Loucy (cell line): ENCODE measurements around the gene MYL2.

ENCODE experiments used
- CTCF ChIP-seq: fragments of 200-600 bp; sonication (generic); conservative IDR thresholded peaks from 2 replicates; pipeline ENCODE4 v1.5.1; 2014; ENCODE audit warnings: mild to moderate bottlenecking, antibody characterized with exemption, low read length
- EZH2phosphoT487 ChIP-seq: fragments of 200-600 bp; IDR thresholded peaks from 2 replicates; pipeline ENCODE4 v1.6.1; 2018; ENCODE audit warnings: antibody characterized with exemption, mild to moderate bottlenecking, moderate library complexity, borderline replicate concordance

GRCh38 chr12:110913119-110914056, 7.0 kb downstream of the MYL2 start:
- TF ChIP-seq CTCF (no peak), EZH2phosphoT487 (no peak)
